HepG2 (cell line): ENCODE results near the gene HIGD1A. TPM values are rescaled to one million over a fixed set of nuclear protein-coding genes. Genes with fewer than 3 reads are reported as not detected.

ENCODE experiments used
- BRD4 ChIP-seq: sonication (generic); formaldehyde crosslinking; IDR thresholded peaks from 2 replicates; pipeline ENCODE4 v1.4.0; 2020; ENCODE audit warnings: missing genetic modification reagents
- CAMTA2 ChIP-seq: sonication (generic); formaldehyde crosslinking; IDR thresholded peaks from 2 replicates; pipeline ENCODE4 v1.4.0; 2020; ENCODE audit warnings: mild to moderate bottlenecking, missing genetic modification reagents, borderline replicate concordance
- CHCHD3 ChIP-seq: sonication (generic); formaldehyde crosslinking; IDR thresholded peaks from 2 replicates; pipeline ENCODE4 v1.8.0; 2022; ENCODE audit warnings: mild to moderate bottlenecking, missing genetic modification reagents, moderate library complexity
- CREB1 ChIP-seq, 2 experiments: fragments of 450-650 bp in 1 of 2; IDR thresholded peaks; 2 replicates each; pipeline ENCODE4 v1.6.1; 2016 to 2017; ENCODE audit warnings: control low read depth in 1 of 2, mild to moderate bottlenecking in 1 of 2, missing compliant biosample characterization in 1 of 2, missing genetic modification characterization in 1 of 2
- GATAD1 ChIP-seq: IDR thresholded peaks from 2 replicates; pipeline ENCODE4 v1.6.1; 2016; ENCODE audit warnings: missing genetic modification reagents, missing compliant biosample characterization
- KDM1A ChIP-seq: IDR thresholded peaks from 2 replicates; pipeline ENCODE4 v1.6.1; 2016; ENCODE audit warnings: missing compliant biosample characterization
- TCF7 ChIP-seq: sonication (generic); IDR thresholded peaks from 2 replicates; pipeline ENCODE4 v1.6.1; 2016; ENCODE audit warnings: antibody characterized with exemption, low read depth
- ZBTB7B ChIP-seq: sonication (generic); formaldehyde crosslinking; IDR thresholded peaks from 2 replicates; pipeline ENCODE4 v1.4.0; 2020; ENCODE audit warnings: missing genetic modification reagents
- ZFX ChIP-seq: sonication (generic); formaldehyde crosslinking; IDR thresholded peaks from 2 replicates; pipeline ENCODE4 v1.4.0; 2020; ENCODE audit warnings: mild to moderate bottlenecking, low read depth, missing genetic modification reagents, moderate library complexity
- ZMYM4 ChIP-seq: sonication (generic); formaldehyde crosslinking; IDR thresholded peaks from 2 replicates; pipeline ENCODE4 v1.8.1; 2023; ENCODE audit warnings: mild to moderate bottlenecking, missing genetic modification reagents
- ZNF549 ChIP-seq: sonication (generic); formaldehyde crosslinking; IDR thresholded peaks from 2 replicates; pipeline ENCODE4 v1.5.0; 2020; ENCODE audit warnings: missing genetic modification reagents
- ZNF563 ChIP-seq: sonication (generic); formaldehyde crosslinking; IDR thresholded peaks from 2 replicates; pipeline ENCODE4 v1.8.0; 2022; ENCODE audit warnings: mild to moderate bottlenecking, moderate library complexity, missing genetic modification reagents
- ZNF564 ChIP-seq: sonication (generic); formaldehyde crosslinking; IDR thresholded peaks from 2 replicates; pipeline ENCODE4 v1.8.1; 2023; ENCODE audit warnings: mild to moderate bottlenecking, missing genetic modification reagents
- ZNF644 ChIP-seq: IDR thresholded peaks from 2 replicates; pipeline ENCODE4 v1.6.1; 2016; ENCODE audit warnings: low read depth
- ZNF773 ChIP-seq: sonication (generic); formaldehyde crosslinking; IDR thresholded peaks from 2 replicates; pipeline ENCODE4 v1.4.0; 2020; ENCODE audit warnings: missing genetic modification reagents, borderline replicate concordance
- ZSCAN12 ChIP-seq: sonication (generic); formaldehyde crosslinking; IDR thresholded peaks from 2 replicates; pipeline ENCODE4 v1.9.0; 2021; ENCODE audit warnings: mild to moderate bottlenecking, missing genetic modification reagents
- polyA plus RNA-seq, 8 experiments: library from polyadenylated mRNA; depleted of rRNA in 3 of 8; stranded (reverse) in 7 of 8; unstranded in 1 of 8; fragments of >200 nt; fragmentation: Illumina TruSeq in 4 of 8; extraction: Trizol in 4 of 8; gene quantifications; 2 replicates each; pipeline versions ENCODE4 v1.2.1 to v1.2.3, GENCODE V29; 2011 to 2016; ENCODE audit warnings: low read depth in 4 of 8, missing spikeins in 1 of 8, mixed read lengths in 1 of 8; ENCODE audit not compliant: insufficient read depth in 1 of 8
- total RNA-seq, 5 experiments: library from RNA; depleted of rRNA; stranded (reverse); fragments of >200 nt; fragmentation: Illumina TruSeq; extraction: Trizol; gene quantifications; 2 replicates each; pipeline ENCODE4 v1.2.3, GENCODE V29; 2016; ENCODE audit warnings: low read depth in 1 of 5
- TF ChIP-seq, protein P1 (sequence below): sonication (generic); formaldehyde crosslinking; IDR thresholded peaks from 2 replicates; pipeline ENCODE4 v1.4.0; 2020; ENCODE audit warnings: missing genetic modification reagents
- TF ChIP-seq, protein P2 (sequence below): sonication (generic); formaldehyde crosslinking; IDR thresholded peaks from 2 replicates; pipeline ENCODE4 v1.5.1; 2020; ENCODE audit warnings: mild to moderate bottlenecking, missing genetic modification reagents
- TF ChIP-seq, protein P3 (sequence below): sonication (generic); formaldehyde crosslinking; IDR thresholded peaks from 2 replicates; pipeline ENCODE4 v1.8.0; 2022; ENCODE audit warnings: mild to moderate bottlenecking, missing genetic modification reagents; ENCODE audit not compliant: insufficient replicate concordance
- TF ChIP-seq, protein P4 (sequence below): sonication (generic); formaldehyde crosslinking; IDR thresholded peaks from 2 replicates; pipeline ENCODE4 v1.5.0; 2020; ENCODE audit warnings: mild to moderate bottlenecking, missing genetic modification reagents

Gene HIGD1A
- total and polyA plus RNA-seq, 2 of the 13 experiments (the other 11 are each of a cell fraction or from before 2014, with no cell fraction given), result 222 to 253 TPM

DNA sequence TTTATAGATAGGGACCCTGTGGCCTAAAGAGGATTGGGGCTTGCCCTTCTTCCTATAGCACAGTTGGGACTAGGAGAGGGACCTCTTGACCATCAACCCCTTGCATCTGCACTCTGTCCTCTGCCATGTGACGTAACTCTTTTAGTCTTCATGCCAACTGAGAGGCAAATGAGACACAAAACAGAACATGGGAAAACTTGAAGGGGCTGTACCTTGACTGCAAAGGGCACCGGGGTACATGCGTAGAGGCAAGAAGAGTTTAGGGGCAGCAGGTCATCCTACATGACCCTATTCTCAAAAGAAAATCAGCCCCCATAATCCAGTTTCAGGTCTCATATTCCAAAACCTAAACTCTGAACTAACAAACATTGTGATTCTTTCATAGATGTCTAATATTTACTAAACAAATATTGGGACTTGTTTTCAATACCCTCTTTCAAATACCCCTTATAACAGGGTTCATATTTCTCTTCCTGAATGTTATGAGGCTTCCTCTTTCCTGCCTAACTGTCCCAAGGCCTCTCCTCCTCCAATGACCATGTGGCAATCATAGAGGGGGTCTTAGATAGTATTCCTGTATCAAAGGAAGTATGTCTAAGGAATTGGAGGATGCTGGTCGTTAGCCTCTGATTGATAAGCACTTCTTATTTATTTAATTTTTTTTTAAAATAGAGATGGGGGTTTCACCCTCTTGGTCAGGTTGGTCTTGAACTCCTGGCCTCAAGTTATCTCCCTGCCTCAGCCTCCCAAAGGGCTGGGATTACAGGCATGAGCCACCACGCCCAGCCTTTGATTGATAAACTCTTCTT lies 25.5 kb upstream of the HIGD1A start (continued):
- TF ChIP-seq BRD4 (CRISPR knock-in tag), result peak; percentile 6; the same call in 1 of the 2 replicates
- TF ChIP-seq, protein P1, sequence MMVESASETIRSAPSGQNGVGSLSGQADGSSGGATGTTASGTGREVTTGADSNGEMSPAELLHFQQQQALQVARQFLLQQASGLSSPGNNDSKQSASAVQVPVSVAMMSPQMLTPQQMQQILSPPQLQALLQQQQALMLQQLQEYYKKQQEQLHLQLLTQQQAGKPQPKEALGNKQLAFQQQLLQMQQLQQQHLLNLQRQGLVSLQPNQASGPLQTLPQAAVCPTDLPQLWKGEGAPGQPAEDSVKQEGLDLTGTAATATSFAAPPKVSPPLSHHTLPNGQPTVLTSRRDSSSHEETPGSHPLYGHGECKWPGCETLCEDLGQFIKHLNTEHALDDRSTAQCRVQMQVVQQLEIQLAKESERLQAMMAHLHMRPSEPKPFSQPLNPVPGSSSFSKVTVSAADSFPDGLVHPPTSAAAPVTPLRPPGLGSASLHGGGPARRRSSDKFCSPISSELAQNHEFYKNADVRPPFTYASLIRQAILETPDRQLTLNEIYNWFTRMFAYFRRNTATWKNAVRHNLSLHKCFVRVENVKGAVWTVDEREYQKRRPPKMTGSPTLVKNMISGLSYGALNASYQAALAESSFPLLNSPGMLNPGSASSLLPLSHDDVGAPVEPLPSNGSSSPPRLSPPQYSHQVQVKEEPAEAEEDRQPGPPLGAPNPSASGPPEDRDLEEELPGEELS (CRISPR knock-in tag), result 0 out of 2 replicates have a peak, but pooled peaks have one; percentile 46
- no peak for TF ChIP-seq ZNF773 (CRISPR knock-in tag)
- TF ChIP-seq KDM1A (CRISPR knock-in tag), result peak; percentile 9; the same call in 1 of the 2 replicates
- peak; percentile 21; the same call in 1 of the 2 replicates for TF ChIP-seq CREB1 (IDR thresholded peaks at IDR 0.05)
- peak; percentile 67; the same call in 1 of the 2 replicates for TF ChIP-seq CREB1 (CRISPR knock-in tag; IDR thresholded peaks at IDR 0.05)
- peak; percentile 28; the same call in 1 of the 2 replicates for TF ChIP-seq TCF7
- no peak for TF ChIP-seq ZNF564 (CRISPR knock-in tag)
- no peak for TF ChIP-seq CHCHD3 (CRISPR knock-in tag)
- TF ChIP-seq ZNF563 (CRISPR knock-in tag), result no peak
- no peak for TF ChIP-seq CAMTA2 (CRISPR knock-in tag)
- TF ChIP-seq ZNF644 (CRISPR knock-in tag), result peak; percentile 68
- no peak for TF ChIP-seq ZNF549 (CRISPR knock-in tag)
- TF ChIP-seq ZSCAN12 (CRISPR knock-in tag), result no peak
- TF ChIP-seq, protein P2, sequence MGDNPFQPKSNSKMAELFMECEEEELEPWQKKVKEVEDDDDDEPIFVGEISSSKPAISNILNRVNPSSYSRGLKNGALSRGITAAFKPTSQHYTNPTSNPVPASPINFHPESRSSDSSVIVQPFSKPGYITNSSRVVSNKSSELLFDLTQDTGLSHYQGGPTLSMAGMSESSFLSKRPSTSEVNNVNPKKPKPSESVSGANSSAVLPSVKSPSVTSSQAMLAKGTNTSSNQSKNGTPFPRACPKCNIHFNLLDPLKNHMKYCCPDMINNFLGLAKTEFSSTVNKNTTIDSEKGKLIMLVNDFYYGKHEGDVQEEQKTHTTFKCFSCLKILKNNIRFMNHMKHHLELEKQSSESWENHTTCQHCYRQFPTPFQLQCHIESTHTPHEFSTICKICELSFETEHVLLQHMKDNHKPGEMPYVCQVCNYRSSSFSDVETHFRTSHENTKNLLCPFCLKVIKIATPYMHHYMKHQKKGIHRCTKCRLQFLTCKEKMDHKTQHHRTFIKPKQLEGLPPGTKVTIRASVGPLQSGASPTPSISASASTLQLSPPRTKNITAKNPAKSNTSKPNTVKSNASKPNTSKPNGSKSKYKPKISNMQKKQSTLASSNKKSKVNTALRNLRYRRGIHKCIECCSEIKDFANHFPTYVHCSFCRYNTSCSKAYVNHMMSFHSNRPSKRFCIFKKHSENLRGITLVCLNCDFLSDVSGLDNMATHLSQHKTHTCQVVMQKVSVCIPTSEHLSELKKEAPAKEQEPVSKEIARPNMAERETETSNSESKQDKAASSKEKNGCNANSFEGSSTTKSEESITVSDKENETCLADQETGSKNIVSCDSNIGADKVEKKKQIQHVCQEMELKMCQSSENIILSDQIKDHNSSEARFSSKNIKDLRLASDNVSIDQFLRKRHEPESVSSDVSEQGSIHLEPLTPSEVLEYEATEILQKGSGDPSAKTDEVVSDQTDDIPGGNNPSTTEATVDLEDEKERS (CRISPR knock-in tag), result no peak
- TF ChIP-seq, protein P3, sequence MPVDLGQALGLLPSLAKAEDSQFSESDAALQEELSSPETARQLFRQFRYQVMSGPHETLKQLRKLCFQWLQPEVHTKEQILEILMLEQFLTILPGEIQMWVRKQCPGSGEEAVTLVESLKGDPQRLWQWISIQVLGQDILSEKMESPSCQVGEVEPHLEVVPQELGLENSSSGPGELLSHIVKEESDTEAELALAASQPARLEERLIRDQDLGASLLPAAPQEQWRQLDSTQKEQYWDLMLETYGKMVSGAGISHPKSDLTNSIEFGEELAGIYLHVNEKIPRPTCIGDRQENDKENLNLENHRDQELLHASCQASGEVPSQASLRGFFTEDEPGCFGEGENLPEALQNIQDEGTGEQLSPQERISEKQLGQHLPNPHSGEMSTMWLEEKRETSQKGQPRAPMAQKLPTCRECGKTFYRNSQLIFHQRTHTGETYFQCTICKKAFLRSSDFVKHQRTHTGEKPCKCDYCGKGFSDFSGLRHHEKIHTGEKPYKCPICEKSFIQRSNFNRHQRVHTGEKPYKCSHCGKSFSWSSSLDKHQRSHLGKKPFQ, result peak; percentile 44
- TF ChIP-seq, protein P4, sequence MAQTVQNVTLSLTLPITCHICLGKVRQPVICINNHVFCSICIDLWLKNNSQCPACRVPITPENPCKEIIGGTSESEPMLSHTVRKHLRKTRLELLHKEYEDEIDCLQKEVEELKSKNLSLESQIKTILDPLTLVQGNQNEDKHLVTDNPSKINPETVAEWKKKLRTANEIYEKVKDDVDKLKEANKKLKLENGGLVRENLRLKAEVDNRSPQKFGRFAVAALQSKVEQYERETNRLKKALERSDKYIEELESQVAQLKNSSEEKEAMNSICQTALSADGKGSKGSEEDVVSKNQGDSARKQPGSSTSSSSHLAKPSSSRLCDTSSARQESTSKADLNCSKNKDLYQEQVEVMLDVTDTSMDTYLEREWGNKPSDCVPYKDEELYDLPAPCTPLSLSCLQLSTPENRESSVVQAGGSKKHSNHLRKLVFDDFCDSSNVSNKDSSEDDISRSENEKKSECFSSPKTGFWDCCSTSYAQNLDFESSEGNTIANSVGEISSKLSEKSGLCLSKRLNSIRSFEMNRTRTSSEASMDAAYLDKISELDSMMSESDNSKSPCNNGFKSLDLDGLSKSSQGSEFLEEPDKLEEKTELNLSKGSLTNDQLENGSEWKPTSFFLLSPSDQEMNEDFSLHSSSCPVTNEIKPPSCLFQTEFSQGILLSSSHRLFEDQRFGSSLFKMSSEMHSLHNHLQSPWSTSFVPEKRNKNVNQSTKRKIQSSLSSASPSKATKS (CRISPR knock-in tag), result no peak
- peak; percentile 11 for TF ChIP-seq ZBTB7B (CRISPR knock-in tag)
- TF ChIP-seq ZFX (CRISPR knock-in tag), result peak; percentile 1; the same call in 1 of the 2 replicates
- peak; percentile 64 for TF ChIP-seq ZMYM4 (CRISPR knock-in tag)
- 0 out of 2 replicates have a peak, but pooled peaks have one; percentile 0 for TF ChIP-seq GATAD1 (CRISPR knock-in tag)
